ENCODE data around the gene SLC22A23.

The SLC22A23 gene

GRCh38 chr6:3496395-3496794 lies 39.5 kb upstream of the SLC22A23 start:
- no peaks in the 10 kb centered on the region for H4K20me1 ChIP-seq

GRCh38 chr6:3494391-3495100 lies 37.7 kb upstream of the SLC22A23 start:
- Histone ChIP-seq H3K27ac (no peak overlapping the region), H4K20me1 (no peaks in the 10 kb centered on the region), H3K36me3 (no peaks in the 10 kb centered on the region), H3K4me2 (no peak overlapping the region), H3K9ac (no peak overlapping the region), H3K4me1 (no peaks in the 10 kb centered on the region), H3K4me3 (no peak overlapping the region), H3K27me3 (no peaks in the 10 kb centered on the region), H3K9me3 (replicated peaks in 1 of 11) (no peaks in the 10 kb centered on the region)
- TF ChIP-seq Cebpa-rat (IDR thresholded peaks at IDR 0.05): no peak

More at GRCh38 chr6:3496395-3496794, 39.5 kb upstream of the SLC22A23 start:
- no peaks in the 10 kb centered on the region for H3K36me3 ChIP-seq
- no peaks in the 10 kb centered on the region for H3K9me3 ChIP-seq (replicated peaks in 1 of 11)
- H3K4me1 ChIP-seq: peaks cover 0 to 12% (median 0%) of the 10 kb centered on the region in 10 experiments; a peak in 6 of 20 replicates
- no peak overlapping the region for H3K27ac ChIP-seq
- H3K27me3 ChIP-seq: no peaks in the 10 kb centered on the region
- no peak overlapping the region for H3K4me2 ChIP-seq
- no peak overlapping the region for H3K4me3 ChIP-seq
- TF ChIP-seq Cebpa-rat (IDR thresholded peaks at IDR 0.05): no peak
- H3K9ac ChIP-seq: no peak overlapping the region

- TF ChIP-seq Cebpa-rat (IDR thresholded peaks at IDR 0.05): no peak
- Histone ChIP-seq H4K20me1 (no peaks in the 10 kb centered on the region), H3K27me3 (no peaks in the 10 kb centered on the region), H3K4me3 (no peak overlapping the region), H3K9ac (no peak overlapping the region), H3K4me1 (peaks cover 4 to 11% (median 7%) of the 10 kb centered on the region in 10 experiments; a peak in 8 of 20 replicates), H3K4me2 (no peak overlapping the region), H3K27ac (no peak overlapping the region), H3K36me3 (no peaks in the 10 kb centered on the region), H3K9me3 (replicated peaks in 1 of 11) (peaks cover 0 to 3% (median 0%) of the 10 kb centered on the region in 11 experiments; a peak in 1 of 22 replicates)
Measured at GRCh38 chr6:3490625-3490980, 33.8 kb upstream of the SLC22A23 start.

GRCh38 chr6:3489961-3490624 lies 33.2 kb upstream of the SLC22A23 start:
- peaks cover 0 to 3% (median 0%) of the 10 kb centered on the region in 11 experiments; a peak in 1 of 22 replicates for H3K9me3 ChIP-seq (replicated peaks in 1 of 11)
- peaks cover 4 to 11% (median 7%) of the 10 kb centered on the region in 10 experiments; a peak in 8 of 20 replicates for H3K4me1 ChIP-seq
- TF ChIP-seq Cebpa-rat (IDR thresholded peaks at IDR 0.05): no peak
- H3K4me3 ChIP-seq: no peak overlapping the region
- H3K27me3 ChIP-seq: no peaks in the 10 kb centered on the region
- no peak overlapping the region for H3K9ac ChIP-seq
- H3K27ac ChIP-seq: no peak overlapping the region
- H4K20me1 ChIP-seq: no peaks in the 10 kb centered on the region
- H3K36me3 ChIP-seq: no peaks in the 10 kb centered on the region
- H3K4me2 ChIP-seq: no peak overlapping the region

- Histone ChIP-seq H3K4me3 (no peak overlapping the region), H3K36me3 (no peaks in the 10 kb centered on the region), H3K4me2 (no peak overlapping the region), H3K27me3 (no peaks in the 10 kb centered on the region), H3K4me1 (peaks cover 4 to 11% (median 7%) of the 10 kb centered on the region in 10 experiments; a peak in 8 of 20 replicates), H3K9ac (no peak overlapping the region), H4K20me1 (no peaks in the 10 kb centered on the region), H3K27ac (no peak overlapping the region), H3K9me3 (replicated peaks in 1 of 11) (peaks cover 0 to 8% (median 0%) of the 10 kb centered on the region in 11 experiments; a peak in 1 of 22 replicates)
- no peak for TF ChIP-seq Cebpa-rat (IDR thresholded peaks at IDR 0.05)
Measured at GRCh38 chr6:3489027-3489757, 32.3 kb upstream of the SLC22A23 start.

GRCh38 chr6:3484946-3485345 lies 28.1 kb upstream of the SLC22A23 start:
- Histone ChIP-seq H3K4me2 (no peak overlapping the region), H4K20me1 (no peaks in the 10 kb centered on the region), H3K9ac (no peak overlapping the region), H3K27me3 (no peaks in the 10 kb centered on the region), H3K9me3 (replicated peaks in 1 of 11) (peaks cover 5 to 20% (median 10%) of the 10 kb centered on the region in 11 experiments; a peak in 19 of 22 replicates), H3K4me3 (no peak overlapping the region), H3K4me1 (peaks cover 4 to 11% (median 7%) of the 10 kb centered on the region in 10 experiments; a peak in 8 of 20 replicates), H3K27ac (no peak overlapping the region), H3K36me3 (no peaks in the 10 kb centered on the region)
- TF ChIP-seq Cebpa-rat (IDR thresholded peaks at IDR 0.05): no peak

GRCh38 chr6:3484192-3484591 lies 27.3 kb upstream of the SLC22A23 start:
- no peak for TF ChIP-seq Cebpa-rat (IDR thresholded peaks at IDR 0.05)
- H3K4me1 ChIP-seq: peaks cover 4 to 11% (median 7%) of the 10 kb centered on the region in 10 experiments; a peak in 8 of 20 replicates
- no peak overlapping the region for H3K9ac ChIP-seq
- no peaks in the 10 kb centered on the region for H4K20me1 ChIP-seq
- H3K36me3 ChIP-seq: no peaks in the 10 kb centered on the region
- H3K9me3 ChIP-seq (replicated peaks in 1 of 11): peaks cover 7 to 26% (median 17%) of the 10 kb centered on the region in 11 experiments; a peak in 19 of 22 replicates
- H3K27ac ChIP-seq: no peak overlapping the region
- no peaks in the 10 kb centered on the region for H3K27me3 ChIP-seq
- H3K4me3 ChIP-seq: no peak overlapping the region
- H3K4me2 ChIP-seq: no peak overlapping the region

GRCh38 chr6:3483675-3484074 lies 26.8 kb upstream of the SLC22A23 start:
- TF ChIP-seq Cebpa-rat (IDR thresholded peaks at IDR 0.05): no peak
- H3K9me3 ChIP-seq (replicated peaks in 1 of 11): peaks cover 7 to 26% (median 17%) of the 10 kb centered on the region in 11 experiments; a peak in 19 of 22 replicates
- H3K9ac ChIP-seq: no peak overlapping the region
- H3K36me3 ChIP-seq: no peaks in the 10 kb centered on the region
- no peak overlapping the region for H3K27ac ChIP-seq
- no peaks in the 10 kb centered on the region for H3K27me3 ChIP-seq
- no peak overlapping the region for H3K4me2 ChIP-seq
- peaks cover 4 to 11% (median 7%) of the 10 kb centered on the region in 10 experiments; a peak in 8 of 20 replicates for H3K4me1 ChIP-seq
- no peak overlapping the region for H3K4me3 ChIP-seq
- no peaks in the 10 kb centered on the region for H4K20me1 ChIP-seq

- peaks cover 4 to 11% (median 7%) of the 10 kb centered on the region in 10 experiments; a peak in 8 of 20 replicates for H3K4me1 ChIP-seq
- H3K9ac ChIP-seq: no peak overlapping the region
- H3K4me2 ChIP-seq: no peak overlapping the region
- no peak overlapping the region for H3K27ac ChIP-seq
- H3K9me3 ChIP-seq (replicated peaks in 1 of 11): peaks cover 7 to 26% (median 17%) of the 10 kb centered on the region in 11 experiments; a peak in 19 of 22 replicates
- TF ChIP-seq Cebpa-rat (IDR thresholded peaks at IDR 0.05): no peak
- H4K20me1 ChIP-seq: no peaks in the 10 kb centered on the region
- H3K4me3 ChIP-seq: no peak overlapping the region
- no peaks in the 10 kb centered on the region for H3K36me3 ChIP-seq
- no peaks in the 10 kb centered on the region for H3K27me3 ChIP-seq
Measured at GRCh38 chr6:3482869-3483268, 26.0 kb upstream of the SLC22A23 start.

Data from BLaER1 treated with 17β-estradiol and CSF1 and Interleukin-3, amounts not matched to agents 10 nM and 100 nM (cell line).